ENCODE measurements around the gene GRHPR. TPM values are rescaled to one million over a fixed set of nuclear protein-coding genes. Genes with fewer than 3 reads are reported as not detected.
A peak's percentile ranks its signal among the peaks of the same experiment; 100 is the strongest.
"Not testable (repeated sequence)": the region's sequence is repeated elsewhere in the genome, so short reads cannot be mapped to it uniquely, and the experiment has no call there.

Gene GRHPR
- total RNA-seq, 2 experiments from 2014 or later, result 72.8 to 75.6 TPM

DNA sequence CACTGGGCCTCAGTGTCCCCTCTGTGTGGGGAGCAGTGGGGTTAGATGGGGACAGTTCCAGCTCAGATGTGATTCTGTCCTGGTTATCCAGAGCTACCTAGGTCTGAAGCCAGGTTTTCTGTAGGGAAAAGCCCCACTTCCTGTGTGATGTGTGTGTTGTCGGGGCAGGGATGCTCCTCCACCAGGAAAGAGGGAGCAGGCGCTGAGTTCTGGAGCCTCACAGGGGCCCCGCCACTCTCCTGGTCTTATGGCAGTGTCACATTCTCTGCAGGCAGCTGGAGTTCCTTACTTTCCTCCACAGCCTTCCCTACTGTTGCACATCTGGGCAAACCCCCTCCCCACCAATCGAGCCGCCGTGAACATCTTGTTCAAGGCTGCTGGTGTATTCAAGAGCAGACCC lies 39.1 kb upstream of the GRHPR start:
- CTCF ChIA-PET, result no interaction called here
- no peaks in the 10 kb centered on the region for H3K9me3 Mint-ChIP-seq

DNA sequence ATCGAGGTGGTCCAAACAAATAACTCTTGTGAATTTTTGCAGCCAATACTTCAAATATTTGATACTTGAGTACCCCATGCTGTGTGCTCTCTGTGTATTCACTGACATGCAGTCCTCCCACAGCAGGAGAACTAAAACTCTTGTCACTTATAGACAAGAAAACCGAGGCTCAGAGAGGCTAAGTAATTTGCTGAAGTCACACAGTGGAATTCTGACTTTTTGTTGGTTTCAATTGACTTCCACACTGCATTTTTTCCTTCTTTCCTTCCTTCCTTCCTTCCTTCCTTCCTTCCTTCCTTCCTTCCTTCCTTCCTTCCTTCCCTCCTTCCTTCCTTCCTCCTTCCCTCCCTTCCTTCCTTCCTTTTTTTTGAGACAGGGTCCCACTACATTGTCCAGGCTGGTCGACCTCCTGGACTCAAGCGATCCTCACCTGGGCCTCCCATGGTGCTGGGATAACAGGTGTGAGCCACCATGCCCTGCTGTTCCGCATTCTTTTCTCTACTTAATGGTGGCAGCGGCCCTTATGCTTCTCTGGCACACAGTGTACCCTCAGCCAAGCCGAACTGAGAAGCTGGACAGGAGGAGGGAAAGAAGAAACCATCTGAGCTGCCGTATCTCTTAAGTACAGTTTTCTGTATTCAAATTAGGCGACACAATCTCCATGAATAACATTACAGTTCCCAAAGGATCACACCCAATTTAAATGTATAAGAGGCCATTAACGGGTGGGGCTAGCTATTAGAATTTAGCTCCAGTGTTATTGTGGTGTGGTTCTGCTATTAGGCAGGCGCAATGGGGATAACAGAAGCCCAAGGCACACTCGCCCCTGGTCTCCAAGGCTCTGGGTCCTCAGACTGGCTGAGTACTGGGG lies 38.4 kb upstream of the GRHPR start:
- Mint-ChIP-seq H3K9me3 (no peaks in the 10 kb centered on the region), H3K4me1 (ENCODE audit: low read depth) (no peaks in the 10 kb centered on the region), H3K27ac (no peak overlapping the region), H3K4me3 (no peak overlapping the region), H3K36me3 (ENCODE audit: low read depth) (no peaks in the 10 kb centered on the region), H3K27me3 (ENCODE audit: low read depth) (no peaks in the 10 kb centered on the region)
- intact Hi-C loops (cut with micrococcal nuclease), result no loop called here
- no peak for DNase-seq
- CTCF ChIA-PET, result interaction anchor here (1.8 kb wide), 1 partner anchor 385 kb away, joined by 6 read pairs; no protein-coding TSS in a partner anchor

More for the DNA sequence above, 39.1 kb upstream of the GRHPR start:
- H3K4me3 Mint-ChIP-seq, result no peak overlapping the region
- H3K36me3 Mint-ChIP-seq (ENCODE audit: low read depth), result no peaks in the 10 kb centered on the region
- DNase-seq, result no peak
- intact Hi-C loops (cut with micrococcal nuclease), result no loop called here
- no peaks in the 10 kb centered on the region for H3K27me3 Mint-ChIP-seq (ENCODE audit: low read depth)
- no peaks in the 10 kb centered on the region for H3K4me1 Mint-ChIP-seq (ENCODE audit: low read depth)
- no peak overlapping the region for H3K27ac Mint-ChIP-seq

- intact Hi-C loops (cut with micrococcal nuclease), result no loop called here
- no peak for DNase-seq
- Mint-ChIP-seq H3K9me3 (no peaks in the 10 kb centered on the region), H3K27ac (no peak overlapping the region), H3K27me3 (ENCODE audit: low read depth) (no peaks in the 10 kb centered on the region), H3K36me3 (ENCODE audit: low read depth) (no peaks in the 10 kb centered on the region), H3K4me3 (no peak overlapping the region), H3K4me1 (ENCODE audit: low read depth) (no peaks in the 10 kb centered on the region)
- CTCF ChIA-PET, result interaction anchor here (0.6 to 1.8 kb wide), 3 partner anchors 386 to 511 kb away, joined by 3 to 6 read pairs (median 3); no protein-coding TSS in a partner anchor
Measured at GRCh38 chr9:37385286-37385685, 37.2 kb upstream of the GRHPR start.

DNA sequence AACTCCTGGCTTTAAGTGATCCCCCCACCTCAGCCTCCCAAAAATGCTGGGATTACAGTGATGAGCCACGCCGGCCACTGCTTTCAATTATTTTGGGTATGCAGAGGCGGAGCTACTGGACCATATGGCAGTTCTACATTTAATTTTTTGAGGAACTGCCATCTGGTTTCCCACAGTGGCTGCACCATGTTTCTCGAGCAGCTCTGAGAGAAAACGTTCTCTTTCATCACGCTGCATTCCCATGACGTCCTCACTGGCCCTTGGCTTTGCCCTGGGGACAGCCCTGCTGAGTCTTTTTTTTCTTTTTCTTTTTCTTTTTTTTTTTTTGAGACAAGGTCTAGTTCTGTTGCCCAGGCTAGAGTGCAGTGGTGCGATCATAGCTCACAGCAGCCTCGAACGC lies 35.5 kb upstream of the GRHPR start:
- Mint-ChIP-seq H3K27ac (no peak overlapping the region), H3K27me3 (ENCODE audit: low read depth) (no peaks in the 10 kb centered on the region), H3K4me3 (no peak overlapping the region), H3K36me3 (ENCODE audit: low read depth) (no peaks in the 10 kb centered on the region), H3K9me3 (no peaks in the 10 kb centered on the region), H3K4me1 (ENCODE audit: low read depth) (no peaks in the 10 kb centered on the region)
- CTCF ChIA-PET, result no interaction called here
- no peak for DNase-seq
- intact Hi-C loops (cut with micrococcal nuclease), result no loop called here

- no peaks in the 10 kb centered on the region for H3K36me3 Mint-ChIP-seq (ENCODE audit: low read depth)
- intact Hi-C loops (cut with micrococcal nuclease), result loop anchor here (1.0 kb wide), 2 partner anchors 394 to 517 kb away; no protein-coding TSS in a partner anchor
- no peak overlapping the region for H3K27ac Mint-ChIP-seq
- H3K27me3 Mint-ChIP-seq (ENCODE audit: low read depth), result no peaks in the 10 kb centered on the region
- H3K9me3 Mint-ChIP-seq, result no peaks in the 10 kb centered on the region
- DNase-seq, result peak; percentile 67
- CTCF ChIA-PET, result interaction anchor here (1.6 kb wide), 1 partner anchor 19 kb away, joined by 3 read pairs; no protein-coding TSS in a partner anchor
- H3K4me3 Mint-ChIP-seq, result no peak overlapping the region
- H3K4me1 Mint-ChIP-seq (ENCODE audit: low read depth), result no peaks in the 10 kb centered on the region
Measured at GRCh38 chr9:37390759-37391158, 31.7 kb upstream of the GRHPR start.

DNA sequence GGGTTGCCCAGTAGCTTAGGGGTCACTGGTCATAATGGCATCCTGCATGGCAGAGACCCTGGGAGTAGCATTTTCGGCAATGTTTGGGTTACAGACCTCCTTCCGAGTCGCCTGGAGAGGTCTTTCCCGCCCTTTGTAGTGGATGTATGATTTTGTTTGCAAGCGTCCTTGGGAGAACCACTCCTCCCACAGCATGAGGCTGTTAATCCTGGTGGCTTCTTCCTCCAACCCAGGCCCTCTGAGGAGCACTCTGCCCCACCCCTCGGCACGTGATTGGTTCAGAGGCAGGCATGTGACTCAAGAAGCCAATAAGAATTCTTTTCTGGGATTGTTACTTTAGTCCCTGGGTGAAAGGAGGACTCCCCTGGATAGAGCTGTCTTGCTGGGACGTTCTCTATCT lies 30.2 kb upstream of the GRHPR start:
- H3K27ac Mint-ChIP-seq, result no peak overlapping the region
- H3K4me3 Mint-ChIP-seq, result no peak overlapping the region
- H3K4me1 Mint-ChIP-seq (ENCODE audit: low read depth), result no peaks in the 10 kb centered on the region
- H3K36me3 Mint-ChIP-seq (ENCODE audit: low read depth), result no peaks in the 10 kb centered on the region
- no peak for DNase-seq
- no peaks in the 10 kb centered on the region for H3K27me3 Mint-ChIP-seq (ENCODE audit: low read depth)
- CTCF ChIA-PET, result interaction anchor here (0.9 to 1.5 kb wide), 4 partner anchors 11 to 518 kb away, joined by 3 to 7 read pairs (median 3); no protein-coding TSS in a partner anchor
- intact Hi-C loops (cut with micrococcal nuclease), result no loop called here
- H3K9me3 Mint-ChIP-seq, result no peaks in the 10 kb centered on the region

- no peak overlapping the region for H3K27ac Mint-ChIP-seq
- no peaks in the 10 kb centered on the region for H3K4me1 Mint-ChIP-seq (ENCODE audit: low read depth)
- CTCF ChIA-PET, result no interaction called here
Measured at GRCh38 chr9:37395229-37395628, 27.3 kb upstream of the GRHPR start.

DNA sequence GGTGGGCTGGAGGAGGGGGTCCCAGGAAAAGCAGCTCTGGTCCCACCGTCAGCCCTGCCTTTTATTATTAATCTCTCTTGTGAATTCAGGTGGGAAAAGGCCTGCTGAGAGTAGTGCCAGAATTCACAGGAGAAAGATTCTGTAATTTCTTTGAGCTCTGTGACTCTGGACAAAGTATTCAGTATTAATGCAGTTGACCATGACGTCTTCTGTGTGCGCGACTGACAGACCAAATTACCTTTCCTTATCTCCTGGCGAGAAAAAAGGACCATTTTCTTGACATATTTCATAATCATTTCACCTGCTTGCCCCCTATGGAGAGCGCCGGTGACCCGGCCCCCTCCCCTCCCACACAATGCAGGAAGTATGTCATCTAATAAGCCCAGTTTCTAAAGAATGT lies 26.8 kb upstream of the GRHPR start:
- CTCF ChIA-PET, result no interaction called here
- no peak overlapping the region for H3K27ac Mint-ChIP-seq
- H3K4me3 Mint-ChIP-seq, result no peak overlapping the region
- no peaks in the 10 kb centered on the region for H3K36me3 Mint-ChIP-seq (ENCODE audit: low read depth)
- no peak for DNase-seq
- H3K4me1 Mint-ChIP-seq (ENCODE audit: low read depth), result no peaks in the 10 kb centered on the region
- intact Hi-C loops (cut with micrococcal nuclease), result no loop called here
- no peaks in the 10 kb centered on the region for H3K9me3 Mint-ChIP-seq
- H3K27me3 Mint-ChIP-seq (ENCODE audit: low read depth), result no peaks in the 10 kb centered on the region

More at GRCh38 chr9:37395229-37395628, 27.3 kb upstream of the GRHPR start:
- DNase-seq, result no peak
- intact Hi-C loops (cut with micrococcal nuclease), result no loop called here
- H3K9me3 Mint-ChIP-seq, result no peaks in the 10 kb centered on the region
- no peaks in the 10 kb centered on the region for H3K27me3 Mint-ChIP-seq (ENCODE audit: low read depth)
- H3K36me3 Mint-ChIP-seq (ENCODE audit: low read depth), result no peaks in the 10 kb centered on the region
- no peak overlapping the region for H3K4me3 Mint-ChIP-seq

DNA sequence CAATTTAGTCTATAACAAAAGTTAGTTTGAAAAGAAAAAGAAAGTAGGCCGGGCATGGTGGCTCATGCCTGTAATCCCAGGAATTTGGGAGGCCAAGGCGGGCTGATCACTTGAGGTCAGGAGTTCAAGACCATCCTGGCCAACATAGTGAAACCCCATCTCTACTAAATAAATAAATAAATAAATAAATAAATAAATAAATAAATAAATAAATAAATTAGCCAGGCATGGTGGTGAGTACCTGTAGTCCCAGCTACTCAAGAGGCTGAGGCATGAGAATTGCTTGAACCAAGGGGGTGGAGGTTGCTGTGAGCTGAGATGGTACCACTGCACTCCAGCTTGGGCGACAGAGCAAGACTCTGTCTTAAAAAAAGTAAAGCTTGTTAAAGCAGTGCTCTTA lies 24.5 kb upstream of the GRHPR start:
- H3K27me3 Mint-ChIP-seq (ENCODE audit: low read depth); H3K4me1 Mint-ChIP-seq (ENCODE audit: low read depth); H3K27ac Mint-ChIP-seq; H3K9me3 Mint-ChIP-seq; intact Hi-C loops (cut with micrococcal nuclease); H3K36me3 Mint-ChIP-seq (ENCODE audit: low read depth); DNase-seq; CTCF ChIA-PET; H3K4me3 Mint-ChIP-seq: not testable (repeated sequence)

GRCh38 chr9:37398464-37399025 lies 24.0 kb upstream of the GRHPR start:
- H3K4me3 Mint-ChIP-seq, result no peak overlapping the region
- intact Hi-C loops (cut with micrococcal nuclease), result no loop called here
- CTCF ChIA-PET, result no interaction called here
- no peaks in the 10 kb centered on the region for H3K27me3 Mint-ChIP-seq (ENCODE audit: low read depth)
- H3K4me1 Mint-ChIP-seq (ENCODE audit: low read depth), result peaks cover 4% of the 10 kb centered on the region
- H3K9me3 Mint-ChIP-seq, result no peaks in the 10 kb centered on the region
- no peaks in the 10 kb centered on the region for H3K36me3 Mint-ChIP-seq (ENCODE audit: low read depth)
- no peak for DNase-seq
- no peak overlapping the region for H3K27ac Mint-ChIP-seq

DNA sequence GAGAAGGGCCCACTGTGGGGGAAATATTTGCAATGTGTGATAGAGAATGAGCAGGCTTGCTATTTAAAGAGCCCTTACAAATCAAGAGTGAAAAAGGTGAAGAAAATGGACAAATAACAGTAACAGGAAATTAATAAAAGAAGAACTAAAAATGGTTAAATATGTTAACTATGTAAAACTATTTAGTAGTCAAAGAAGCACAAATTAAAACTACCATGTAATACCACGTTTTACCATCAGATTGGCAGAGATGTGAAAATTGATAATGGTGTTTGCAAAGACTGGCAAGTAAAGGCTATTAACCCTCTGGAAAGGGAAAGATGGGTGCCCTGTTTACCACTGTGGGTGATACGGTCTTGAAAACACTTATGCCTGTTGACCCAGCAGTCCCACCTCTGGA lies 23.2 kb upstream of the GRHPR start:
- CTCF ChIA-PET, result interaction anchor here (0.6 kb wide), 1 partner anchor 49 kb away, joined by 3 read pairs; no protein-coding TSS in a partner anchor
- H3K4me3 Mint-ChIP-seq, result no peak overlapping the region
- H3K27me3 Mint-ChIP-seq (ENCODE audit: low read depth), result no peaks in the 10 kb centered on the region
- H3K9me3 Mint-ChIP-seq, result no peaks in the 10 kb centered on the region
- no peaks in the 10 kb centered on the region for H3K36me3 Mint-ChIP-seq (ENCODE audit: low read depth)
- intact Hi-C loops (cut with micrococcal nuclease), result no loop called here
- H3K4me1 Mint-ChIP-seq (ENCODE audit: low read depth), result peaks cover 4% of the 10 kb centered on the region
- no peak overlapping the region for H3K27ac Mint-ChIP-seq
- DNase-seq, result no peak

GRCh38 chr9:37404590-37404989 lies 17.9 kb upstream of the GRHPR start:
- intact Hi-C loops (cut with micrococcal nuclease), result no loop called here
- no peaks in the 10 kb centered on the region for H3K27me3 Mint-ChIP-seq (ENCODE audit: low read depth)
- H3K27ac Mint-ChIP-seq, result no peak overlapping the region
- peaks cover 12% of the 10 kb centered on the region for H3K4me1 Mint-ChIP-seq (ENCODE audit: low read depth)
- H3K9me3 Mint-ChIP-seq, result no peaks in the 10 kb centered on the region
- CTCF ChIA-PET, result no interaction called here
- H3K36me3 Mint-ChIP-seq (ENCODE audit: low read depth), result no peaks in the 10 kb centered on the region
- DNase-seq, result no peak
- H3K4me3 Mint-ChIP-seq, result no peak overlapping the region

GRCh38 chr9:37405350-37405749 lies 17.1 kb upstream of the GRHPR start:
- Mint-ChIP-seq H3K4me1 (ENCODE audit: low read depth) (peaks cover 12% of the 10 kb centered on the region), H3K27me3 (ENCODE audit: low read depth) (no peaks in the 10 kb centered on the region), H3K9me3 (no peaks in the 10 kb centered on the region), H3K4me3 (no peak overlapping the region), H3K27ac (no peak overlapping the region), H3K36me3 (ENCODE audit: low read depth) (no peaks in the 10 kb centered on the region)
- CTCF ChIA-PET, result no interaction called here
- intact Hi-C loops (cut with micrococcal nuclease), result no loop called here
- DNase-seq, result no peak

Measured in activated naive CD4-positive, alpha-beta T cell treated with anti-CD3 and anti-CD28 coated beads for 36 hours (primary cell).